GM12878 (cell line): ENCODE measurements around the gene RNASEH2A. TPM values are rescaled to one million over a fixed set of nuclear protein-coding genes. Genes with fewer than 3 reads are reported as not detected.
A peak's percentile ranks its signal among the peaks of the same experiment; 100 is the strongest.

ENCODE experiments used
- CBFB ChIP-seq: IDR thresholded peaks from 2 replicates; pipeline ENCODE4 v1.6.1; 2016; ENCODE audit warnings: antibody characterized with exemption, low read depth
- CHD1 ChIP-seq: IDR thresholded peaks from 2 replicates; pipeline ENCODE4 v1.6.1; 2012; ENCODE audit warnings: low read depth, low read length, improper control_type of control experiment
- EZH2 ChIP-seq: IDR thresholded peaks from 2 replicates; pipeline ENCODE4 v1.6.1; 2012; ENCODE audit warnings: low read depth, mild to moderate bottlenecking, control low read depth, inconsistent platforms, low read length, borderline replicate concordance; ENCODE audit not compliant: control insufficient read depth
- NKRF ChIP-seq: fragments of 450-650 bp; conservative IDR thresholded peaks from 2 replicates; pipeline ENCODE4 v1.6.1; 2017; ENCODE audit warnings: mild to moderate bottlenecking, moderate library complexity
- PKNOX1 ChIP-seq: fragments of 450-650 bp; IDR thresholded peaks from 2 replicates; pipeline ENCODE4 v1.6.1; 2016; ENCODE audit warnings: mild to moderate bottlenecking
- POU2F2 ChIP-seq: IDR thresholded peaks from 3 replicates; pipeline ENCODE4 v1.6.1; 2011; ENCODE audit warnings: low read depth, mild to moderate bottlenecking, low read length, borderline replicate concordance
- RELB ChIP-seq: fragments of 450-650 bp; IDR thresholded peaks from 2 replicates; pipeline ENCODE4 v1.6.1; 2017; ENCODE audit warnings: low read depth, mild to moderate bottlenecking, moderate library complexity
- TCF12 ChIP-seq: IDR thresholded peaks from 2 replicates; pipeline ENCODE4 v1.6.1; 2011; ENCODE audit warnings: low read depth, mild to moderate bottlenecking, low read length
- ZBTB11 ChIP-seq: fragments of 450-650 bp; formaldehyde crosslinking; IDR thresholded peaks from 2 replicates; pipeline ENCODE4 v1.5.0; 2022; ENCODE audit warnings: mild to moderate bottlenecking, missing genetic modification characterization
- ZNF217 ChIP-seq: fragments of 450-650 bp; IDR thresholded peaks from 2 replicates; pipeline ENCODE4 v1.6.1; 2017; ENCODE audit warnings: antibody characterized with exemption, mild to moderate bottlenecking
- ZSCAN29 ChIP-seq: fragments of 450-650 bp; IDR thresholded peaks from 2 replicates; pipeline ENCODE4 v1.6.1; 2017; ENCODE audit warnings: mild to moderate bottlenecking, moderate library complexity
- polyA plus RNA-seq, 11 experiments: library from polyadenylated mRNA; depleted of rRNA in 4 of 11; unstranded in 6 of 11; stranded (reverse) in 5 of 11; fragments of >200 nt; fragmentation: Nextera tagmentation in 4 of 11; fragmentation: Illumina TruSeq in 1 of 11; extraction: Ambion mirVana in 4 of 11; extraction: Trizol in 1 of 11; gene quantifications; 1 replicate in 1 of 11; 2 replicates in 10 of 11; pipeline versions ENCODE4 v1.2.1 to v1.2.3, GENCODE V29; 2011 to 2016; ENCODE audit warnings: inconsistent platforms in 2 of 11, missing spikeins in 2 of 11, low read depth in 1 of 11
- total RNA-seq, 4 experiments: library from RNA; depleted of rRNA in 3 of 4; stranded (reverse); fragments of >200 nt in 3 of 4; fragmentation: Illumina TruSeq in 1 of 4; extraction: Trizol in 1 of 4; gene quantifications; 2 replicates each; pipeline versions ENCODE4 v1.2.1 to v1.2.3, GENCODE V29; 2013 to 2021
- TF ChIP-seq, protein P1 (sequence below): fragments of 150-350 bp; IDR thresholded peaks from 2 replicates; pipeline ENCODE4 v1.6.1; 2016; ENCODE audit warnings: low read depth, low read length
- TF ChIP-seq, protein P2 (sequence below): fragments of 450-650 bp; IDR thresholded peaks from 2 replicates; pipeline ENCODE4 v1.6.1; 2016; ENCODE audit warnings: mild to moderate bottlenecking, moderate library complexity, borderline replicate concordance

Gene RNASEH2A
- total and polyA plus RNA-seq, 10 of the 15 experiments (the other 5 are each of a cell fraction or from before 2014, with no cell fraction given) = 17.4 to 103 (median 40.4) TPM

GRCh38 chr19:12784871-12785430, 21.4 kb upstream of the RNASEH2A start (continued):
- TF ChIP-seq EZH2 (no peak), TCF12 (no peak), RELB (peak; percentile 62; the same call in 1 of the 2 replicates), ZBTB11 (CRISPR knock-in tag) (no peak), CBFB (no peak), ZNF217 (no peak), ZSCAN29 (no peak), NKRF (no peak), PKNOX1 (no peak), POU2F2 (no peak), CHD1 (no peak)
- TF ChIP-seq, protein P1, sequence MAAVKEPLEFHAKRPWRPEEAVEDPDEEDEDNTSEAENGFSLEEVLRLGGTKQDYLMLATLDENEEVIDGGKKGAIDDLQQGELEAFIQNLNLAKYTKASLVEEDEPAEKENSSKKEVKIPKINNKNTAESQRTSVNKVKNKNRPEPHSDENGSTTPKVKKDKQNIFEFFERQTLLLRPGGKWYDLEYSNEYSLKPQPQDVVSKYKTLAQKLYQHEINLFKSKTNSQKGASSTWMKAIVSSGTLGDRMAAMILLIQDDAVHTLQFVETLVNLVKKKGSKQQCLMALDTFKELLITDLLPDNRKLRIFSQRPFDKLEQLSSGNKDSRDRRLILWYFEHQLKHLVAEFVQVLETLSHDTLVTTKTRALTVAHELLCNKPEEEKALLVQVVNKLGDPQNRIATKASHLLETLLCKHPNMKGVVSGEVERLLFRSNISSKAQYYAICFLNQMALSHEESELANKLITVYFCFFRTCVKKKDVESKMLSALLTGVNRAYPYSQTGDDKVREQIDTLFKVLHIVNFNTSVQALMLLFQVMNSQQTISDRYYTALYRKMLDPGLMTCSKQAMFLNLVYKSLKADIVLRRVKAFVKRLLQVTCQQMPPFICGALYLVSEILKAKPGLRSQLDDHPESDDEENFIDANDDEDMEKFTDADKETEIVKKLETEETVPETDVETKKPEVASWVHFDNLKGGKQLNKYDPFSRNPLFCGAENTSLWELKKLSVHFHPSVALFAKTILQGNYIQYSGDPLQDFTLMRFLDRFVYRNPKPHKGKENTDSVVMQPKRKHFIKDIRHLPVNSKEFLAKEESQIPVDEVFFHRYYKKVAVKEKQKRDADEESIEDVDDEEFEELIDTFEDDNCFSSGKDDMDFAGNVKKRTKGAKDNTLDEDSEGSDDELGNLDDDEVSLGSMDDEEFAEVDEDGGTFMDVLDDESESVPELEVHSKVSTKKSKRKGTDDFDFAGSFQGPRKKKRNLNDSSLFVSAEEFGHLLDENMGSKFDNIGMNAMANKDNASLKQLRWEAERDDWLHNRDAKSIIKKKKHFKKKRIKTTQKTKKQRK = no peak
- TF ChIP-seq, protein P2, sequence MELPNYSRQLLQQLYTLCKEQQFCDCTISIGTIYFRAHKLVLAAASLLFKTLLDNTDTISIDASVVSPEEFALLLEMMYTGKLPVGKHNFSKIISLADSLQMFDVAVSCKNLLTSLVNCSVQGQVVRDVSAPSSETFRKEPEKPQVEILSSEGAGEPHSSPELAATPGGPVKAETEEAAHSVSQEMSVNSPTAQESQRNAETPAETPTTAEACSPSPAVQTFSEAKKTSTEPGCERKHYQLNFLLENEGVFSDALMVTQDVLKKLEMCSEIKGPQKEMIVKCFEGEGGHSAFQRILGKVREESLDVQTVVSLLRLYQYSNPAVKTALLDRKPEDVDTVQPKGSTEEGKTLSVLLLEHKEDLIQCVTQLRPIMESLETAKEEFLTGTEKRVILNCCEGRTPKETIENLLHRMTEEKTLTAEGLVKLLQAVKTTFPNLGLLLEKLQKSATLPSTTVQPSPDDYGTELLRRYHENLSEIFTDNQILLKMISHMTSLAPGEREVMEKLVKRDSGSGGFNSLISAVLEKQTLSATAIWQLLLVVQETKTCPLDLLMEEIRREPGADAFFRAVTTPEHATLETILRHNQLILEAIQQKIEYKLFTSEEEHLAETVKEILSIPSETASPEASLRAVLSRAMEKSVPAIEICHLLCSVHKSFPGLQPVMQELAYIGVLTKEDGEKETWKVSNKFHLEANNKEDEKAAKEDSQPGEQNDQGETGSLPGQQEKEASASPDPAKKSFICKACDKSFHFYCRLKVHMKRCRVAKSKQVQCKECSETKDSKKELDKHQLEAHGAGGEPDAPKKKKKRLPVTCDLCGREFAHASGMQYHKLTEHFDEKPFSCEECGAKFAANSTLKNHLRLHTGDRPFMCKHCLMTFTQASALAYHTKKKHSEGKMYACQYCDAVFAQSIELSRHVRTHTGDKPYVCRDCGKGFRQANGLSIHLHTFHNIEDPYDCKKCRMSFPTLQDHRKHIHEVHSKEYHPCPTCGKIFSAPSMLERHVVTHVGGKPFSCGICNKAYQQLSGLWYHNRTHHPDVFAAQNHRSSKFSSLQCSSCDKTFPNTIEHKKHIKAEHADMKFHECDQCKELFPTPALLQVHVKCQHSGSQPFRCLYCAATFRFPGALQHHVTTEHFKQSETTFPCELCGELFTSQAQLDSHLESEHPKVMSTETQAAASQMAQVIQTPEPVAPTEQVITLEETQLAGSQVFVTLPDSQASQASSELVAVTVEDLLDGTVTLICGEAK = no peak
